Activated CD4-positive, CD25-positive, alpha-beta regulatory T cell (primary cell): ENCODE data around the gene RYR3.

Experiments used
- DNase-seq, 4 experiments: peaks; one replicate each; lab custom pipeline; 2025; lab: John Stamatoyannopoulos, UW

Gene RYR3

DNA sequence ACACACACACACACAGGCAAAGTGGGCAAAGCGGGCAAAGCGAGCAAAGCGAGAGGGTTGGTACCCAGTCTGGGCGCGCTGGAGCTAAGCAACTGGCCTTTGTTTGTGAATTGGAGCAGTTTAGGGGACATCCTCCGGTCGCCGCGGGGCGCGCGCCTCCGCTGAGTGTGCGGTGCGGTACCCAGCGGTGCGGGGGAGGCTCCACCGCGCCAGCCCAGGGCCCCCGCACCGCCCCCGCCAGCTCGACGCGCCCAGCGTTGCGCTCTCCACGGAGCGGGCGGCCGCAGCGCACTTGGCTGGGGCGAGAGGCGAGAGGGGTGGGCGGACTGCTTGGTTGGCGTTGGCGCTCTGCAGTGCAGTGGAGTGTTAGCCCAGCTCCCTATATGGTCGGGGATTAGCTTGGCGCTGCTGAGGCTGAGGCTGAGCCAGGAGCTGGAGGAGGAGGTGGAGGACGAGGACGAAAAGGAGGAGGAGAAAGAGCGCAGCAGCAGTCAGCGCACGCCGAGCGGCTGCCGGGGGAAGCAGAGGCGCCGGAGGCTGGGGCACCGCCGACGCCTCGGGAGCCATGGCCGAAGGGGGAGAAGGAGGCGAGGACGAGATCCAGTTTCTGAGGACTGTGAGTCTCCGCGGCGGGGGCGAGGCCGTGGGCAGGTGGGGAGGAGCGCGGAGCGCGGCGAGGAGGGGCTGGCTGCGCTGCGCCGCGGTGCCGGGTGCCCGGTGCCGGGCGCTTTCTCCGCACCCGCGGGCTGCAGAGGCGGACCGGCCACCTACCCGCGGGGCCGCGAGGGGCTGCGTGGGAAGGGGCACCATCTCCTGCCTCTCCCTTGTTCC is at the start of gene RYR3:
Gene RYR3, plus strand, starts transcription at position 487 of the 831 bp plus-strand sequence. Its CDS starts 79 bp downstream, at position 566.
- no peak for DNase-seq

DNA sequence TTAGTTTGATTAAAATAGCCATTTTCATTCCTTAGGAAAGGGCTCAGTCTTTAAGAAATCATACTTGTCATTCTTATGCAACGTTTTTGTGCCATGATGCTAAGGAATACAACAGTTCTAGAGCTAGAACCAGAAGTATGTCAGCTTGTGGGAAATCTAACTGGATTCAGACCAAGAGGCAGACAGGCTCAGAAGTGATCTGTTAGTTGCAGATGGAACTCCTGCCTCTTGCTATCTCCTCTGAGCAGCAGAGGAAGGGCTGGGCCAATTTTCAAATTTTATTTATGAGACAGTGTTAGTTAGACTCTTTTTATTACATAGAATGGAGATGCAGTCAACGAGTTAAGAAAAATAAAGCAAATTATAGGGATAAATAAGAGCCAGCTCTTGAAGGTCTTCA is 48.5 kb upstream of the RYR3 start:
- no peak for DNase-seq

DNA sequence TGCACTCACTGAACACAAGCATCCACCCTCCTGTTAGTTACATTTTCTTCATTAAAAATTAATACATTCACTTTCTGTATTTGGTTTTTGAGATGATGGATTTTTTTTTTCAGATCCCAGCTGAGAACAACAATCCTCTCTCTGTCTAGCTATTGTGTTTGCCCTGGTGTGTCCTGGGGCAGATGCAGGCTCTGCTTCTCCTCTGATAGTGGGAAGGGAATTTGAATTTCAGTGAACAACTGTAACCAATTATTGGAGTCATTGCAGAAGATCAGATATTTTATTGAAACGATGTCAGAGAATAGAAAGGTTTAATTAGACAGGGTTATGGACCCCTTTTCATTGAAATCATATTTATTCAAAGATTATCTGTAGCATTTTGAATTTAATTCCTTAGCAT is 33.1 kb upstream of the RYR3 start:
- DNase-seq = no peak

DNA sequence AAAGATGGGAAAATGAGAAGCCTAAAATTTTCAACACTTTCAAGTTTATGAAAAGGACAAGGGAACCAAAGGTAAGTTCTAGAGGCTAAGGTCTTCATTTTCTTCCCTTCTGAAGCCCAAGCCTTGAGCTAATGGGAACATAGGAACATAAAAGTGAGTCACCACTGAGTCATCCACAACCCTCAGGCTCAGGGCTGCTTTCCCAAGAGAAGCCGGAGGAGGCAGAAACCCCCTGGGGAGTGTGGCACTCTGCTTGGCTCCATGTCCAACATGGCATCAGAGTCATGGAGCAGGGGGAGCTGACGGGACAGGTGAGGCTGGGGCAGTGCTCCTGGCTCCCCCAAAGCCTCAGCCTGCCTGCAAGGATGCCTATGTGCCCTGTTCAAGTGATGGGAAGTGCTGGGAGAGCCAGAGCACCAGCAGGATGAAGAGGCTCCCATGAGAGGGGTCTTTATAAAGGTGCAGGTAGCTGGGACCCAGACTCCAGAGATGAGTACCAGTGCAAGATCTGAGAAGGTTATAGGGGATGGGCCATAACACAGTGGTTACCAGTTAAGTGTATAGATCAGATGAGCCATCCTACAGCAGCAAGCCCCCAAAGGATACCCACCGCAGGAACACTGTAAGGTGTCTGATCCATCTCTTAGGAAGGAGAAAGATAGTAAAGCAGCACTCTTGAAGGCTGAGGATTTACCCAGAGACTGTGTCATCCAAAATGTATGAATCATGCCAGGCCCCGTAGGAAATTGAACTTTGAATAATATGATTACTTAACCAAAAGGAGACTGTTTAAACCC is 31.8 kb upstream of the RYR3 start:
- DNase-seq = no peak

DNA sequence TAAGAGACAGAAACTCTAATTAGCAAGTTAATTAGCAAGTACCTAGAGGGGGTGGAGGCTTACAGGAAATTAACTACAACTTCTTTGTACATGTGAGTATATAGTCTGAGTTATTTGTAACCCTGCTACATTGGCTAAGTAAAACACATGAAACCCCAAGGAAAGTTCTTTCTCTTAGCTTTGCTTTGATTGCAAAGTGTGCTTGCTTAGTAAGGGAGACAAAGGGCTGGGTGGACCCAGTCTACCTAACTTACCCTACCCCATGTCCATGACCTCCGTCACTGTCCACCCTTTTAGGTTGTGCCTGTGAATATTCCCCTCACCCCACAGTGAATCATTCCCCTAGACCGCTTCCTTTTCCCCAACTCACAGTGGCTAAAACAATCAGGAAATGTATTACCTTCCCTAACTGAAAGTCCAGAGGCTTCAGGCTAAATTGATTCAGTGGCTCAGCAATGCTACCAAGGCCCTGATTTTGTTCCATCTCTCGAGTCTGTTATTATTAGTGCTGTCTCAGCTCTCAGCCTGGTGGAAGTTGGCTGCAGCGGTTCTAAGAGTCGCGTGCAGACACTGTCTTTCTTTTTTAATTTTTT is 31.1 kb upstream of the RYR3 start:
- DNase-seq = no peak

DNA sequence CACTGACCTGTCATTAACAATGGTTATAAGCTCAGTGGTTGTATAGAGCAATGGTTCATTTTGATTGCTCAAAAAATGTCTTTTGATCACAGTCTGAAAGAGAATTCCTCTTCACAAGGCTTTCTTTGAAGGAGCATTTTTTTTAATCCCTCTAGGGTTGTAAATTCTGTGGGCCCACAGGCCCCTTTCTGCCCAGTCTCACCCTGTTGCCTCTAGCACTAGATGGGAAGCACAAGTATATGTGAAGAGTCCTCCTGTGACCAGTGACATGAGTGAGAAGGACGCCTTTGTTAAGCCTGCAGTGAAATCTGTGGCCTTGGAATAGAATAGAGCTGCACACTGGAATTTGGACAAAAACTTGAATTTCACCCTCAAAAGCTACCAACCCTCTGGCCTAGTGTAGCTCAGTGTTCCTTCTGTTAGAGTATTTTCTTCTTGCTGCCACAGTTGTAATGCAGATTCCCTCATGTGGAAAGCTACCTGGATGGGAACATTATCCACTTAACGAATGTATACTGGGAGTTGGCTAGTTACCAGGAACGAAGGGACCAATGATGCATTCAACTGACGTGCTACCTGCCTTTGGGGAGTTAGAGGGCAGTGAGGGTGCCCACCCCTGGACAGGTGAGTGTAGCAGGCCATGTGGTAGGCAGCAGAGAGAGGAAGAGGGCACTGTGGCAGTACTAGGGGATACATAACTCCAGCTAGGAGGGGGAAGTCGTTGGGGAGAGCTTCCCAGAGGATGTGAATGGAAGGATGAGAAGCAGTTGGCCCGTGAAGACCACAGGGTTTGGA is 28.3 kb upstream of the RYR3 start:
- DNase-seq = no peak

DNA sequence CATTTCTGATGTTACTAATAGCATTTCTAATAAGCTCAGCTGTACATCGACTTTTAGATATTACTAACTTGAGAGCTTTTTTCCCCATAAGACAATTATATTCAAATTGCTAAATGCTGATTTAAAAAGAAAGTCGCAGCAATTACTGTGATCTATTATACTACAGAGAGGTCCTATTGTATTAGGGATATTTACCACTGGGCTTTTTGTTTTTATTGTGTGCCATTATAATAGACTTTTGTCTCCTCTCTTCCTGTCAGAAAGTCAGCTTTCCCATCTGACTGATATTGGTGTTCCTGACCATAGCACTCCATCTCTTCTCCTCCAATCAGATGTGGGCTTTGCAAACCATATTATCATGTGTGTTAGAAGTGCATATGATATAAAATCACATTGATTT is 27.2 kb upstream of the RYR3 start:
- DNase-seq = no peak

DNA sequence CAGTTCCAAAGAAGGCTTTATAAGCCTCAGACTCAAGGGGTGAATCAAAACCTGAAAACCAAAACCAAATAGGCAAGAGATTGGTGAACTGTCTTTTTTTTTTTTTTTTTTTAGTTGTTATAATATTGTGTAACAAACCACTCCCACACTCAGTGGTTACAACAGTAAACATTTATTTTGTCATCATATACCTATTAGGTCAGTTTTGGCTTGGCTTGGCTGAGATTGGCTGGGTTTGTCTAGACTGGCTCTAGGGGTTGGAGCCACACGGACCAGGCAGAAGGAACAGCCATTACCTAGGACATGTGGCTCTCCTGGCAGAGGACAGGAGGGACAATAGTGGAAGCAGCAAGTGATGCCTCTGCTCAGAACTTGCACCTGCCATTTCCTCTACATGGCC is 26.4 kb upstream of the RYR3 start:
- DNase-seq = no peak

DNA sequence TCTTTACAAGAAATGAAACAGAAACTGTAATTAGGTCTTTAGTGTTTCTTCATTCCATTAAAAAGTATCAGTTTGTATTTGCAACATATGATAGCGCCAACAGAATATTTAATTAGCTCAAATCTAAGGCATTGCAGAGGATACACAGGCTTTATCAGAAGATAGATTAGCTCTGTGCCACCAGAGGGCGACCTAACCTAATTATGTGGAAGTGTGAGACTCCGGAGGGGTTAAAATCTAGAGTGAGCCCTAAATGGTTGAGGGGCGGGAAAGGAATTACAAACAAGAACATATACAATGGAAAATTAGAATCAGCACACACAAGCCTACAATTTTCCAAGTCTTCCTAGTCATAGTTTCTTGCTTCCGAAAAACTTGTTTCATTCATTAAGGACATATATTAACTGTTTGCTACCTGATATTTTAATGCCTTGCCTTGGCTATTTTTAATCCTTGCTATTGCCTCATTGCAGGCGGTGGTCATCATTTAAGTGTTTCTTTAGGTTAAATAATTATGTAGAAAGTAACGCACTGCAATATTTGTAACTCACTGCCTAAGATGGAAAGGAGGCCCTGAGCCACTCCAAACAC is 18.0 kb upstream of the RYR3 start:
- DNase-seq = no peak

DNA sequence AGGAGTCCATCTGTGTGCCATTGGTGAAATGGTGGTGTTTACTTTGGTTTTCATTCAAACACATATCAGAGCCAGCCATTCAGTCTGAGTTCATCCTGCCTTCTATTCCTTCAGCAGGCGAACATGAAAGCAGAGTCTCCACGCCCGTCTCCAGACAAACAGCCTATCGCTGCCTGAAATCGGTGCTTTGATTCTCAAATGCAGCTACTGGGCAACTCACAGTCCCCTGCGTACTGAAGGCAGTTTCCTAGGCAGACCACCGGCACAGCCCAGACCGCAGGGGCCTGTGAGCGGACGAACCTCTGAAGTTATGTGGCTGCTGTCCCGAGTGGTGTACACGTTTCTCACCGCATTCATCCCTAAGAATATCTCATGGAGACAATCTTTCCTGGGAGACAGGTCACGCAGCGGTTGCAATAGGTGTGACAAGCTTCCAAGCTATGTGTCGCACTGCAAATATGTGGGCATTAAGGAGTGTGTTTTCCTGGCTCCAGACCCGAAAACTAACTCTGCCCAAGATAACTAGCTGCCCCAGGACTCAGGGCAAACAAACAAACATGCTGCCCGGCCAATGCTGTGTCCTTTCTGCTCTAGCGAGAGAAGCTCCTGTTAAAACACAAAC is 16.9 kb upstream of the RYR3 start:
- no peak for DNase-seq

DNA sequence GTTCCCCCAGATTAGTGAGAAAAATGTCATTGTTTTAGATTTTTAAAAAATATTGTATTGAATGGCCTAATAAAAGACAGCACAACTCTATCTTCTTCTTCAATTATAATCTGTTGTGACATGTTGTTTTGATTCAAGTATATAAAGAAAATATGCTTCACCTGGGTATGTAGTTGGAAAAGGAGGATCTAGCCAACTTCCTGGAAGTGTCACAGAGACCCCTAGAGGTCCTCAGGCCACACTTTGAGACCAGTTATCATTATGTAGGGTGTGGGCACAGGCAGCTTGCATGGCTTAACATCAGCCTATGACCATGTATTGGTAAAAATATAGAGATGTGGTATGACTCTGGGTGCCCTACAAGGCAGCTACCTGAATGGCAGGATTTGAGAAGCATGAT is 14.7 kb upstream of the RYR3 start:
- DNase-seq = no peak

DNA sequence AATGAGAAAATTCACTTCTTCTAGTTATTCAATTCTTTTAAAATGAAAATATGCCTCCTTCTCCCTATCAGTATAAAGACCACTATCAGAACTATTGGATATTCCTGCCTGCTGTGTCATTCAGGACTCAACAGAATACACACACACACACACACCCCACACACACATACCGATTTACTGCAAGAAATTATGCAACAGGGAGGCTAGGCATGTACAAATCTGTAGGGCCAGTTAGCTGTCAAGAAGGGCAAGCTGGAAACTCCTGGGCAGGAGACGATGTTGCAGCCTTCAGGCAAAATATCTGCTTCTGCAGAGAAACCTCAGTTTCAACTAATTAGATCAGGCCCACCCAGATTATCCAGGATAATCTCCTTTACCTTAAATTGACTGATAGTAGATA is 13.9 kb upstream of the RYR3 start:
- DNase-seq = no peak

DNA sequence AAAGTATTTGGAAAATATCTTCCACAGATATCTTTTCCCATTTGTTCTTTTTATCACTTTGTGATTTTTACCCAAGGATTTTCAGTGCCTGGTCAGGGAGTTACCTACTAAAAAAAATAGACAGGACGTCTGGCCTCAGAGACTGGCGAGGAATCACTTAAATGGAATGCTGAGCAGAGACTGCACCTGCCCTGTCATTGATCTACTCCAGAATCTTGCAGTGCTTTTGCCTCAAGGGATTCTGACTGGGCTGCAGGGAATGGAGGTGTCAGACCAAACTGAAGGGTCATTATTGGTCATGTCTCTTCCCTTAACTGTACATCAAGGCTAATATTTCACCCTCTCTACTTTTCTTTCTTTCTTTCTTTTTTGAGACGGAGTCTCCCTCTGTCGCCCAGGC is 12.1 kb upstream of the RYR3 start:
- DNase-seq = no peak

DNA sequence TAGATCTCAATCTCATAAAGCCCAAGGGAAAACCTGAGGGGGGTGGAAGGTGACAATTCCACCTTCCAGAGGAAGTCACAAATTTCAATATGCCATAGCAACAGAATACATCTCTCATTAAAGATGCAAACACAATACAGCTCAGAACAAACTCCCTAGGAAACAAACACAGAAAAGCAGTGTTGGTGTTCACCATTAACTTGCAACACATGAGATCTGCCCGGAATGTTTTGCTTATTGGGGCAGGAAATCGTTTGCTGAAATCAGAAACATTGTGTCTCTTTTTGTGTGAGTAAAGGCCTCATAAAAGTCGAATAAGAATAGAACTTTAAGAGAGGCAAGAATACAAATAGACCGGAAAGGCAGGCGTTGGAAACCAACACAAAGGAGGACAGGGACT is 5.8 kb upstream of the RYR3 start:
- no peak for DNase-seq

DNA sequence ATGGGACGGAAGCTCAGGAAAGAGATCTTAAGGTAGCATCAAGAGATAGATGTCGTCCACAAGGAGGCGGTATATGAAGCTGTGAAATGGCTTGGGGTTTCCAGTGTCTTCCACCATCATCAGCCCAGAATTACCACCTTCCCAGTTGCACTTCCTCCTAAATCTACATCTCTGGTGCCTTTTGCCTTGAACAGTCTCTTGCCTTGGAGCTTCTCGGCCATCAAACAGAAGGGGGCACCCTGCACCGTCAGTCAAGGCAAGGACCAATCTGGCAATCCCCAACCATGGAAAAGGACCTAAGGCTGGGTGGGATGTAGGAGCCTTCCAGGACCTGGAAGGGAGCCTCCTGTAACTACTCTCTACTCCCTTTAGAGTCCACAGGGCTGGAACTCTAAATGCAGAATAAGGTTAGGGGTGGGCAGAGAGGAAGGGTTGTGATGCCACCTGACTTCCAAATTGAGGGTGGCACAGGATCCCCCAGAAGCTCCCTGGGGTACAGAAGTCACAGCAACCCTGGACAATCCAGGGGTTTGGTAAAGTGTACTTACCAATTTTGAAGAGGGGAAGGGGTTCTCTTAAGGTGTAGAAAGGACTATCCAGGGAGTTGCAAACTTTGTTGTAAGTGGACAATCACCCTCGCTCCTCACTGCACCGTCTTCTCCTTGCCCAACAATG is 1.0 kb upstream of the RYR3 start:
- DNase-seq = no peak

DNA sequence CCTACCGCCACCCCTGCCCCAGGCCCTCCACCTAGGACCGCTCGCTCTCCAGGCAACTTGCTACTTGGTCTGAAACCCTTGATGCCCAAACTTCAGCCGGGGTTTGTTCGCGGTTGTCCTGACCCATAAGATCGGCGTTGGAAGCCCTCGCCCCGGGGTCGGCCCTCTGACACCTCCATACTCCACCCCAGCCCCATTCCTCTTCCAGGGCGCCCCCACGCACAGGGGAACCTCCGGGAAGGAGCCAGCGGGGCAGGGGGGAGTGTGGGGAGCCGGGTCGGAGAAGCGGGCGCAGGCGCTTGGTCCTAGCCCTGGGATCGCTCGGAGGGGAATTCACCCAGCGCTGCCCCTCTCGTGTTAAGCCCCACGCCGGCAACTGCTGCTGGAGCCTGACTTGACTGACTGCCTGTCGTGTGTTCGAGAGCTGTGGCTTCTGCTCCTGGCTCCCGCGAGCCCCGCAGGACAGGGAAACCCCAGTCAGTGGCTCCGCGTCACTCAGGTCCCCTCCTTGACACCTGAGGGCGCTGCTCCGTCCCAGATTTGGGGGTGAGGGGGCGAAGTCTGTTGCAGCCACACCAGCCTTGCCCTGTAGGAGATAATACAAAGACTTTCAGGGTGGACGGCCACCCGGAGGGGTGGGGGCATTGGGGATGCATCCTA is 675 bp downstream of the RYR3 start:
- no peak for DNase-seq

DNA sequence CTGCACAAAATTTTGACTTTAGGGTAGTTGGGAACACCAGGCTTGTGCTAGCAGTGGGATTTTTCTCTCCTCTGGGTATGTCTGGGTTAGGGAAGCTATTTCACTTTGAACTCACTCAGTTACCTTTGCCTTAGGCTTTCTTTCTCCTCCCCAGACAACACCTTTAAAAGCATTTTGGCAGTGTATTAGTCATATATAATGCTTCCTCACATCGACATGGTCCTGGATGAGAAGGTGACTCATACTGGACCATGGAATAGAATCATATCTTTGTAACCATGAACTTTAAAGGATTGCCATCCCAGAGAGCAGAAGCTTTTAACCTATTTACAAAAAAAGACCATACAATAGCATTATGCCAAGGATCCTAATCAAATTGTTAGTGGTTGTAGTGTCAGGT is 2.7 kb downstream of the RYR3 start:
- DNase-seq = no peak

DNA sequence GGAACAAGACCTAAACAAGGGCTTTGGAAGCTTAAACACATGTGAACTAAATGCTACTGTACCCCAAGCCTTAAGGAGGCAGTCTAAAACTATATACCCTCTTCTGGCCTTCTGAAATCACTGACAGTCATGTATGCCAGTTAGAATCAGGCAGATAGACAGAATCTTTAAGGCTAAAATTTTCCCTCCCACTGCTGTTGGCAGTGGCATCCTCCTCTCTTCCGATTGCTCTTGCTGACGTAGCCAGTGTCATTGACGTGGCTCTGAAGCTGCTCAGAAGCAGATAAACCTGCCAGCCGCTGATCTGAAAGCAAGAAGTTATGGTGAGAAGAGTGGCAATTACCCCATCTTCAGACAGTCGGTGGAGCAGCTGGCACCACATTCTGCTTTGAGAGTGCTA is 3.3 kb downstream of the RYR3 start:
- no peak for DNase-seq

DNA sequence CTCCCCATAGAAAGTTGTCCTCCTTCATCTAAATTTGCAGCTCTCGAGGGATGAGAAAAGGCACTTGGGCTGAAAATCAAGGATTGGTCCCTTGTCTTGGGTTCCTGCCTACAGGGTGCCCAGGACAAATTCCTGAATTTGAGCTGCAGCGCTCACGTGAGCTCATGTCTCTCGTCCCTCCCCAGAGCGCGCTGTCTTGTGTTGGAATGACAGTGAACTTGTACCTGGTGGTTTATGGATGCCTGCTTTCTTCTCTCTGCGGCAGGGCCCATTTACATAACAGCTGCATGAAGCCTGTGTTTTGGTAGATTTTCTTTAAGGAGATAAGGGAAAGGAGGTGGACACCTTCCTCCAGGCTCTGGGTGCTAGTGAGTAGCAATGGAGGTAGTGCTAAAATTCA is 4.3 kb downstream of the RYR3 start:
- no peak for DNase-seq

DNA sequence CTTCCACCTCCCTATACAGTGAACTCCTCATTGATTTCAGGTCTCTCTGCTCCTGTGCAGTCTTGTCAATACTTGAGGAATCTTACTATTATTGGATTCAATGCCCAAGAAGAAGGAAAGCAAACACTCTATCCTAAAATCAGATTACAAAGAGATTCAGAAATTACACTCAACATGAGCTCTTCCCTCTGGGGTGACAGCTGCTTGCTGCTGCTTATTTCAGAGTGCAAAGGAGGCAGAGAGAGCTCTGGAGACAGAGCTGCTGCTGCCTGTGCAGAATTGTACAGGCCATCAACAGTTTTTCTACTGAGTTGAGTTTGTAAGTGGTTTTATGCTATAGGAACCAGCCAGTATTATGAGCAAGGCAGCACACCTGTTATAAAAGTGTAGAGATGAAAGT is 7.1 kb downstream of the RYR3 start:
- no peak for DNase-seq
